ENCODE measurements around the gene TOMM7. TPM values are rescaled to one million over a fixed set of nuclear protein-coding genes. Genes with fewer than 3 reads are reported as not detected.

Gene TOMM7
- total RNA-seq, 1 experiment from 2014 or later = 295 TPM

DNA sequence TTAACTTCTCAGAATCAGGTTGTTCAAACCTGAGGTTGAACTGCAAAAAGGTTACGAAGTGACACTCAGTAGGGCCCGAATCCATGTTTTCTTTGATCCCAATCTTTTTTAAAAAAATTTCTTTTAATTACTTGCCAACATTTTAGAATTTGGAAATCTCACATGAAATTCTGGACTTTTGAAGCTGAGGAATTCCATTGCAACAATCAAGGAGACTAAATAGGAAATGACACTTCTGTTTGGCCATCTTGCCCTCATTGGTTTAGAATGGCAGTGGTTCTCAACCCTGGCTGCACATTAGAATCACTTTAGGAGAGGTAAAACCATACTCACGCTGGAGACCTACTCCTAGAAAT, 471 bp upstream of the TOMM7 start:
- Histone ChIP-seq H3K4me3 (ENCODE audit: low read depth in 2 of 2, low read length in 2 of 2) (peak overlapping the region; percentile 81 to 100), H3K36me3 (ENCODE audit: control insufficient read depth, insufficient read depth, low read length) (no peaks in the 10 kb centered on the region), H3K27ac (ENCODE audit: low read length) (peak overlapping the region; percentile 97), H3K27me3 (ENCODE audit: control insufficient read depth, insufficient read depth, low read length) (no peaks in the 10 kb centered on the region), H3K4me1 (ENCODE audit: control insufficient read depth, insufficient read depth, low read length) (peaks cover 18% of the 10 kb centered on the region), H3K9me3 (ENCODE audit: control insufficient read depth, insufficient read depth, low read depth, low read length) (no peaks in the 10 kb centered on the region)
- BruUV-seq (replicated peaks) = TSS peak; percentile 98
- ChIA-PET POLR2A (interaction anchor here (0.5 kb wide), 1 partner anchor 309 kb away, joined by 3 read pairs; no protein-coding TSS in a partner anchor), CTCF (no interaction called here)
- ATAC-seq (0 out of 2 replicates have a peak, but pooled peaks have one; percentile 1), DNase-seq (ENCODE audit: low read depth, low spot score) (no peak)
- TF ChIP-seq POLR2AphosphoS5 (IDR thresholded peaks at IDR 0.05; ENCODE audit: low read depth, low read length) = no peak
- TF ChIP-seq, protein P1, sequence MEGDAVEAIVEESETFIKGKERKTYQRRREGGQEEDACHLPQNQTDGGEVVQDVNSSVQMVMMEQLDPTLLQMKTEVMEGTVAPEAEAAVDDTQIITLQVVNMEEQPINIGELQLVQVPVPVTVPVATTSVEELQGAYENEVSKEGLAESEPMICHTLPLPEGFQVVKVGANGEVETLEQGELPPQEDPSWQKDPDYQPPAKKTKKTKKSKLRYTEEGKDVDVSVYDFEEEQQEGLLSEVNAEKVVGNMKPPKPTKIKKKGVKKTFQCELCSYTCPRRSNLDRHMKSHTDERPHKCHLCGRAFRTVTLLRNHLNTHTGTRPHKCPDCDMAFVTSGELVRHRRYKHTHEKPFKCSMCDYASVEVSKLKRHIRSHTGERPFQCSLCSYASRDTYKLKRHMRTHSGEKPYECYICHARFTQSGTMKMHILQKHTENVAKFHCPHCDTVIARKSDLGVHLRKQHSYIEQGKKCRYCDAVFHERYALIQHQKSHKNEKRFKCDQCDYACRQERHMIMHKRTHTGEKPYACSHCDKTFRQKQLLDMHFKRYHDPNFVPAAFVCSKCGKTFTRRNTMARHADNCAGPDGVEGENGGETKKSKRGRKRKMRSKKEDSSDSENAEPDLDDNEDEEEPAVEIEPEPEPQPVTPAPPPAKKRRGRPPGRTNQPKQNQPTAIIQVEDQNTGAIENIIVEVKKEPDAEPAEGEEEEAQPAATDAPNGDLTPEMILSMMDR (IDR thresholded peaks at IDR 0.05) = no peak
- TF ChIP-seq, protein P2, sequence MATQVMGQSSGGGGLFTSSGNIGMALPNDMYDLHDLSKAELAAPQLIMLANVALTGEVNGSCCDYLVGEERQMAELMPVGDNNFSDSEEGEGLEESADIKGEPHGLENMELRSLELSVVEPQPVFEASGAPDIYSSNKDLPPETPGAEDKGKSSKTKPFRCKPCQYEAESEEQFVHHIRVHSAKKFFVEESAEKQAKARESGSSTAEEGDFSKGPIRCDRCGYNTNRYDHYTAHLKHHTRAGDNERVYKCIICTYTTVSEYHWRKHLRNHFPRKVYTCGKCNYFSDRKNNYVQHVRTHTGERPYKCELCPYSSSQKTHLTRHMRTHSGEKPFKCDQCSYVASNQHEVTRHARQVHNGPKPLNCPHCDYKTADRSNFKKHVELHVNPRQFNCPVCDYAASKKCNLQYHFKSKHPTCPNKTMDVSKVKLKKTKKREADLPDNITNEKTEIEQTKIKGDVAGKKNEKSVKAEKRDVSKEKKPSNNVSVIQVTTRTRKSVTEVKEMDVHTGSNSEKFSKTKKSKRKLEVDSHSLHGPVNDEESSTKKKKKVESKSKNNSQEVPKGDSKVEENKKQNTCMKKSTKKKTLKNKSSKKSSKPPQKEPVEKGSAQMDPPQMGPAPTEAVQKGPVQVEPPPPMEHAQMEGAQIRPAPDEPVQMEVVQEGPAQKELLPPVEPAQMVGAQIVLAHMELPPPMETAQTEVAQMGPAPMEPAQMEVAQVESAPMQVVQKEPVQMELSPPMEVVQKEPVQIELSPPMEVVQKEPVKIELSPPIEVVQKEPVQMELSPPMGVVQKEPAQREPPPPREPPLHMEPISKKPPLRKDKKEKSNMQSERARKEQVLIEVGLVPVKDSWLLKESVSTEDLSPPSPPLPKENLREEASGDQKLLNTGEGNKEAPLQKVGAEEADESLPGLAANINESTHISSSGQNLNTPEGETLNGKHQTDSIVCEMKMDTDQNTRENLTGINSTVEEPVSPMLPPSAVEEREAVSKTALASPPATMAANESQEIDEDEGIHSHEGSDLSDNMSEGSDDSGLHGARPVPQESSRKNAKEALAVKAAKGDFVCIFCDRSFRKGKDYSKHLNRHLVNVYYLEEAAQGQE (IDR thresholded peaks at IDR 0.05; ENCODE audit: insufficient read depth in 1 of 2, low read depth in 2 of 2, low read length in 1 of 2) = no peak
- no peak for TF ChIP-seq SIN3A (IDR thresholded peaks at IDR 0.05; ENCODE audit: borderline replicate concordance, insufficient read depth, low read depth, low read length)
- no peak for TF ChIP-seq TCF7L2 (IDR thresholded peaks at IDR 0.05; ENCODE audit: low read depth, low read length)
- intact Hi-C loops (cut with micrococcal nuclease; ENCODE audit: unreplicated experiment) (loop anchor here (5.0 kb wide), 1 partner anchor 261 kb away; no protein-coding TSS in a partner anchor), in situ Hi-C loops (cut with HindIII; ENCODE audit: low pct_unique_long_range_greater_than_20kb, low sequenced_read_pairs) (no loop called here)

DNA sequence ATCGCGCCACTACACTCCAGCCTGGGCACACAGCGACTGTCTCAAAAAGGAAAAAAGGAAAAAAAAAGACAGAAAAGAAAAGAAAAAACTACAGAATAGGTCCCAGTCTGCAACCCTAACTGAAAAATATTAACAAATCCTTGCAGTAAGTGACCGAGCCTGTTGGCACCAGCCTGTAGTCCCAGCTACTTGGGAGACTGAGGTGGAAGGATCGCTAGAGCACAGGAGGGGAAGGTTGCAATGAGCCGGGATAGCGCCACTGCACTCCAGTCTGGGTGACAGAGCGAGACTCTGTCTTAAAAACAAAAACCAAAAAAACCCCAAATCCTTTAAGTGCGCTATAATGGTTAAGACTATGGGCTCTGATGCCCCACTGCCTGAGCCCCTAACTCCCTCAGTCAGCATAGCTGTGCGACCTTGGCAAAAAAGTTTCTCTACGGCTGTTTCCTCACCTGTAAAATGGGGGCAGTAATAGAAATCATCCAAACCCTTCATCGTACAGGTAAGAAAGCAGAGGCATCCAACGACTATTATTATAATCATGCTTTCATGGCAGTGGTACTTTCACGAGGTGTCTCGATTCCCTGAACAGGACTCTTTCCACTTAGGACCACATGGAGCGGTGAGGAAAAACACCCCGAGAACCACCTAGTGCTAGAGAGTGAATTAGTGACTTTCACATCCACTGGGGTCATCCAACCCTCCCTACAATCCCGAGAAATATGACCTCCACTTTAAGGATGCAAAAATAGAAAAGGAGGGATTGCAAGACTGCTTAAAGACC, 755 bp downstream of the TOMM7 start:
- DNase-seq (ENCODE audit: low read depth, low spot score) (no peak), ATAC-seq (peak; percentile 72)
- in situ Hi-C loops (cut with HindIII; ENCODE audit: low pct_unique_long_range_greater_than_20kb, low sequenced_read_pairs) (no loop called here), intact Hi-C loops (cut with micrococcal nuclease; ENCODE audit: unreplicated experiment) (loop anchor here (5.0 kb wide), 1 partner anchor 260 kb away; no protein-coding TSS in a partner anchor)
- H3K4me3 ChIP-seq (ENCODE audit: low read depth in 2 of 2, low read length in 2 of 2) = peak overlapping the region; percentile 81 to 100
- no peak for TF ChIP-seq TCF7L2 (IDR thresholded peaks at IDR 0.05; ENCODE audit: low read depth, low read length)
- TF ChIP-seq POLR2AphosphoS5 (IDR thresholded peaks at IDR 0.05; ENCODE audit: low read depth, low read length) = no peak
- TF ChIP-seq, protein P2 (IDR thresholded peaks at IDR 0.05; ENCODE audit: insufficient read depth in 1 of 2, low read depth in 2 of 2, low read length in 1 of 2) = no peak
- TF ChIP-seq, protein P1 (IDR thresholded peaks at IDR 0.05) = no peak
- TF ChIP-seq SIN3A (IDR thresholded peaks at IDR 0.05; ENCODE audit: borderline replicate concordance, insufficient read depth, low read depth, low read length) = no peak; the same call in 1 of the 2 replicates
- H3K4me1 ChIP-seq (ENCODE audit: control insufficient read depth, insufficient read depth, low read length) = peaks cover 18% of the 10 kb centered on the region
- no peaks in the 10 kb centered on the region for H3K27me3 ChIP-seq (ENCODE audit: control insufficient read depth, insufficient read depth, low read length)
- H3K27ac ChIP-seq (ENCODE audit: low read length) = peak overlapping the region; percentile 97
- H3K9me3 ChIP-seq (ENCODE audit: control insufficient read depth, insufficient read depth, low read depth, low read length) = no peaks in the 10 kb centered on the region
- CTCF ChIA-PET = interaction anchor here (1.0 kb wide), 1 partner anchor 260 kb away, joined by 4 read pairs; no protein-coding TSS in a partner anchor
- POLR2A ChIA-PET = no interaction called here
- TSS peak; percentile 86 for BruUV-seq (replicated peaks)
- peaks cover 11% of the 10 kb centered on the region; the same call in 1 of the 2 replicates for H3K36me3 ChIP-seq (ENCODE audit: control insufficient read depth, insufficient read depth, low read length)

All from Panc1 (cell line).